KMS-11 (cell line): Measurements from ENCODE around the gene BRICD5.

Experiments used
- H2AFZ ChIP-seq: fragments of 200-600 bp; sonication (generic); 2 replicates; pipeline ENCODE4 v1.6.1; 2016; ENCODE audit warnings: antibody characterized with exemption, mixed run types, low read depth
- H3K27ac ChIP-seq: fragments of 200-600 bp; sonication (generic); 2 replicates; pipeline ENCODE4 v1.6.1; 2016; ENCODE audit warnings: mild to moderate bottlenecking, mixed run types
- H3K27me3 ChIP-seq: fragments of 200-600 bp; sonication (generic); 2 replicates; pipeline ENCODE4 v1.6.1; 2017; ENCODE audit warnings: mild to moderate bottlenecking, low read depth, mixed run types, moderate library complexity; ENCODE audit not compliant: insufficient read depth
- H3K36me3 ChIP-seq: fragments of 200-600 bp; sonication (generic); 2 replicates; pipeline ENCODE4 v1.6.1; 2017; ENCODE audit warnings: mild to moderate bottlenecking, mixed run types; ENCODE audit not compliant: insufficient read depth
- H3K4me1 ChIP-seq: fragments of 200-600 bp; sonication (generic); 2 replicates; pipeline ENCODE4 v1.6.1; 2016; ENCODE audit warnings: mild to moderate bottlenecking, low read depth, mixed run types; ENCODE audit not compliant: poor library complexity, severe bottlenecking
- H3K4me2 ChIP-seq: fragments of 200-600 bp; sonication (generic); 2 replicates; pipeline ENCODE4 v1.7.0; 2016; ENCODE audit warnings: mild to moderate bottlenecking, mixed run types
- H3K4me3 ChIP-seq: fragments of 200-600 bp; sonication (generic); IDR thresholded peaks from 2 replicates; pipeline ENCODE4 v1.6.1; 2017; ENCODE audit warnings: low read depth, low read length, mixed read lengths; ENCODE audit not compliant: insufficient read depth
- H3K79me2 ChIP-seq: fragments of 200-600 bp; sonication (generic); 2 replicates; pipeline ENCODE4 v1.6.1; 2016; ENCODE audit warnings: low read depth, mixed run types; ENCODE audit not compliant: insufficient read depth
- H3K9ac ChIP-seq: fragments of 200-600 bp; sonication (generic); 2 replicates; pipeline ENCODE4 v1.6.1; 2016; ENCODE audit warnings: mild to moderate bottlenecking, mixed run types
- H4K20me1 ChIP-seq: fragments of 200-600 bp; sonication (generic); 2 replicates; pipeline ENCODE4 v1.6.1; 2016; ENCODE audit warnings: mild to moderate bottlenecking, mixed run types; ENCODE audit not compliant: insufficient read depth
- TF ChIP-seq, protein P1 (sequence below): fragments of 200-600 bp; sonication (generic); conservative IDR thresholded peaks from 2 replicates; pipeline ENCODE4 v1.6.1; 2017; ENCODE audit warnings: low read depth, mild to moderate bottlenecking, antibody characterized with exemption, low read length, moderate library complexity, mixed read lengths

The BRICD5 gene

DNA sequence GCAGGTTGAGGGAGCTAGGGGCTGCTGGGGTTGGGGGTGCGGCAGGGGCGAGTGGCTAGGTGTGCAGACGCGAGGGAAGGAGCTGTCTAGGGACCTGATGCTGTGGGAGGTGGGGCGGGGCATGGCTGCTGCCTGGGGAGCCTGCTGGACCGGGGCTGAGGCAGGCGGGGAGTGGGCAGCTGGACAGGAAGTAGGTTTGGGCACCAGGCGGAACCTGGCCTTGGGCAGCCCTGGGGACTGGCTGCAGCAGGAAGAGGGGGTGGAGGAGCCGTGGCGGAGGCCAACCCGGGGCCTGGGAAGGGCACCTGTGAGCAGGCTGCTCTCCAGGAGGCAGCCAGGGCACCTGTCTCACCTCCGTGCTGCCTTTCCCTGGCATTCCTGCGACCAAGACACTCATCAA lies 19.7 kb upstream of the BRICD5 start:
- TF ChIP-seq, protein P1, sequence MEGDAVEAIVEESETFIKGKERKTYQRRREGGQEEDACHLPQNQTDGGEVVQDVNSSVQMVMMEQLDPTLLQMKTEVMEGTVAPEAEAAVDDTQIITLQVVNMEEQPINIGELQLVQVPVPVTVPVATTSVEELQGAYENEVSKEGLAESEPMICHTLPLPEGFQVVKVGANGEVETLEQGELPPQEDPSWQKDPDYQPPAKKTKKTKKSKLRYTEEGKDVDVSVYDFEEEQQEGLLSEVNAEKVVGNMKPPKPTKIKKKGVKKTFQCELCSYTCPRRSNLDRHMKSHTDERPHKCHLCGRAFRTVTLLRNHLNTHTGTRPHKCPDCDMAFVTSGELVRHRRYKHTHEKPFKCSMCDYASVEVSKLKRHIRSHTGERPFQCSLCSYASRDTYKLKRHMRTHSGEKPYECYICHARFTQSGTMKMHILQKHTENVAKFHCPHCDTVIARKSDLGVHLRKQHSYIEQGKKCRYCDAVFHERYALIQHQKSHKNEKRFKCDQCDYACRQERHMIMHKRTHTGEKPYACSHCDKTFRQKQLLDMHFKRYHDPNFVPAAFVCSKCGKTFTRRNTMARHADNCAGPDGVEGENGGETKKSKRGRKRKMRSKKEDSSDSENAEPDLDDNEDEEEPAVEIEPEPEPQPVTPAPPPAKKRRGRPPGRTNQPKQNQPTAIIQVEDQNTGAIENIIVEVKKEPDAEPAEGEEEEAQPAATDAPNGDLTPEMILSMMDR = no peak
- Histone ChIP-seq H4K20me1 (no peaks in the 10 kb centered on the region), H3K36me3 (0 out of 2 replicates have a peak, but pooled peaks cover 3% of the 10 kb centered on the region), H3K4me1 (no peaks in the 10 kb centered on the region), H3K27me3 (no peaks in the 10 kb centered on the region), H3K4me3 (no peak overlapping the region), H3K4me2 (no peak overlapping the region), H2AFZ (no peak overlapping the region), H3K27ac (no peak overlapping the region), H3K79me2 (peaks cover 29% of the 10 kb centered on the region; the same call in 1 of the 2 replicates), H3K9ac (no peak overlapping the region)

GRCh38 chr16:2229632-2230250 lies 19.1 kb upstream of the BRICD5 start:
- TF ChIP-seq, protein P1 = no peak
- H3K79me2 ChIP-seq = peaks cover 36% of the 10 kb centered on the region
- H4K20me1 ChIP-seq = no peaks in the 10 kb centered on the region
- H3K36me3 ChIP-seq = no peaks in the 10 kb centered on the region
- H3K4me1 ChIP-seq = peaks cover 5% of the 10 kb centered on the region
- H3K4me2 ChIP-seq = no peak overlapping the region
- H3K27me3 ChIP-seq = no peaks in the 10 kb centered on the region
- no peak overlapping the region for H3K27ac ChIP-seq
- H2AFZ ChIP-seq = no peak overlapping the region
- H3K9ac ChIP-seq = no peak overlapping the region
- no peak overlapping the region for H3K4me3 ChIP-seq

DNA sequence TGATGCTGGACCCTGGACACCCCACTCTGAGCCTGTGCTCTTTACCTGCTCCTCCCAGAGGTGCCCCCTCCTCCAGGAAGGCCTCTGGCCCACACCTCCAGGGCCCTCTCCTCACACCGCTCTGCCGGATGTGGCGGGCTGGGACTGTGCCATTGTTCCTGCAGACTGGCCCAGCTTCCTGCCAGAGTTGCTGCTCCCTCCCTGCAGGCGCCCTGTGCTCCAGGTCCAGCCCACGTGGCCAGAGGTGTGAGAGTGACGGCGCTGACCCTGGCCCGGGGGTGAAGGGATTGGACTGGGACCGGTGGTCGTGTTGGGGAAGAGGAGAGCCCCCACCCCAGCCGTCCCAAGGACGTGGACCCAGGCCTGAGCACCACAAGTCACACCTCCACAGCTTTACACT lies 18.4 kb upstream of the BRICD5 start:
- Histone ChIP-seq H2AFZ (no peak overlapping the region), H3K36me3 (no peaks in the 10 kb centered on the region), H4K20me1 (no peaks in the 10 kb centered on the region), H3K4me1 (peaks cover 11% of the 10 kb centered on the region), H3K9ac (no peak overlapping the region), H3K79me2 (peaks cover 42% of the 10 kb centered on the region), H3K27me3 (no peaks in the 10 kb centered on the region), H3K4me2 (no peak overlapping the region), H3K27ac (no peak overlapping the region), H3K4me3 (no peak overlapping the region)
- TF ChIP-seq, protein P1 = no peak

- peaks cover 11% of the 10 kb centered on the region for H3K4me1 ChIP-seq
- H3K27me3 ChIP-seq = no peaks in the 10 kb centered on the region
- no peak overlapping the region for H3K9ac ChIP-seq
- H3K36me3 ChIP-seq = no peaks in the 10 kb centered on the region
- no peak overlapping the region for H2AFZ ChIP-seq
- H4K20me1 ChIP-seq = no peaks in the 10 kb centered on the region
- H3K27ac ChIP-seq = no peak overlapping the region
- no peak overlapping the region for H3K4me3 ChIP-seq
- no peak overlapping the region for H3K4me2 ChIP-seq
- H3K79me2 ChIP-seq = peaks cover 48% of the 10 kb centered on the region
- TF ChIP-seq, protein P1 = no peak
Measured at GRCh38 chr16:2228161-2228824, 17.6 kb upstream of the BRICD5 start.
